ENCODE measurements around the gene SLC35F3.
"Not testable (repeated sequence)": the region's sequence is repeated elsewhere in the genome, so short reads cannot be mapped to it uniquely, and the experiment has no call there.

SLC35F3 gene

GRCh38 chr1:234148350-234148749 is 243.9 kb downstream of the SLC35F3 start:
- Histone ChIP-seq H3K27ac (ENCODE audit: low read length) (no peak overlapping the region), H3K4me3 (ENCODE audit: low read depth in 1 of 2, low read length in 2 of 2) (no peak overlapping the region), H3K36me3 (ENCODE audit: control insufficient read depth in 1 of 2, insufficient read depth in 2 of 2, low read length in 2 of 2) (no peaks in the 10 kb centered on the region), H3K9me3 (ENCODE audit: control insufficient read depth in 1 of 2, low read length in 2 of 2) (no peaks in the 10 kb centered on the region), H3K4me1 (ENCODE audit: control insufficient read depth in 1 of 2, insufficient read depth in 2 of 2, low read length in 2 of 2) (no peaks in the 10 kb centered on the region), H3K27me3 (ENCODE audit: low read depth, low read length) (no peaks in the 10 kb centered on the region)

GRCh38 chr1:234148816-234149215 is 244.3 kb downstream of the SLC35F3 start:
- Histone ChIP-seq H3K4me3 (ENCODE audit: low read depth in 1 of 2, low read length in 2 of 2) (no peak overlapping the region), H3K27ac (ENCODE audit: low read length) (no peak overlapping the region), H3K9me3 (ENCODE audit: control insufficient read depth in 1 of 2, low read length in 2 of 2) (no peaks in the 10 kb centered on the region), H3K27me3 (ENCODE audit: low read depth, low read length) (no peaks in the 10 kb centered on the region), H3K36me3 (ENCODE audit: control insufficient read depth in 1 of 2, insufficient read depth in 2 of 2, low read length in 2 of 2) (no peaks in the 10 kb centered on the region), H3K4me1 (ENCODE audit: control insufficient read depth in 1 of 2, insufficient read depth in 2 of 2, low read length in 2 of 2) (no peaks in the 10 kb centered on the region)

GRCh38 chr1:234149217-234149616 is 244.7 kb downstream of the SLC35F3 start:
- Histone ChIP-seq H3K36me3 (ENCODE audit: control insufficient read depth in 1 of 2, insufficient read depth in 2 of 2, low read length in 2 of 2) (no peaks in the 10 kb centered on the region), H3K27ac (ENCODE audit: low read length) (no peak overlapping the region), H3K4me1 (ENCODE audit: control insufficient read depth in 1 of 2, insufficient read depth in 2 of 2, low read length in 2 of 2) (no peaks in the 10 kb centered on the region), H3K27me3 (ENCODE audit: low read depth, low read length) (no peaks in the 10 kb centered on the region), H3K4me3 (ENCODE audit: low read depth in 1 of 2, low read length in 2 of 2) (no peak overlapping the region), H3K9me3 (ENCODE audit: control insufficient read depth in 1 of 2, low read length in 2 of 2) (no peaks in the 10 kb centered on the region)

- Histone ChIP-seq H3K27me3 (ENCODE audit: low read depth, low read length) (no peaks in the 10 kb centered on the region), H3K4me3 (ENCODE audit: low read depth in 1 of 2, low read length in 2 of 2) (no peak overlapping the region), H3K9me3 (ENCODE audit: control insufficient read depth in 1 of 2, low read length in 2 of 2) (no peaks in the 10 kb centered on the region), H3K27ac (ENCODE audit: low read length) (no peak overlapping the region), H3K36me3 (ENCODE audit: control insufficient read depth in 1 of 2, insufficient read depth in 2 of 2, low read length in 2 of 2) (no peaks in the 10 kb centered on the region), H3K4me1 (ENCODE audit: control insufficient read depth in 1 of 2, insufficient read depth in 2 of 2, low read length in 2 of 2) (no peaks in the 10 kb centered on the region)
Measured at GRCh38 chr1:234150892-234151291, 246.4 kb downstream of the SLC35F3 start.

GRCh38 chr1:234152344-234152743 is 247.9 kb downstream of the SLC35F3 start:
- not testable (repeated sequence) for H3K36me3 ChIP-seq (ENCODE audit: control insufficient read depth in 1 of 2, insufficient read depth in 2 of 2, low read length in 2 of 2); H3K9me3 ChIP-seq (ENCODE audit: control insufficient read depth in 1 of 2, low read length in 2 of 2); H3K27ac ChIP-seq (ENCODE audit: low read length); H3K4me1 ChIP-seq (ENCODE audit: control insufficient read depth in 1 of 2, insufficient read depth in 2 of 2, low read length in 2 of 2); H3K4me3 ChIP-seq (ENCODE audit: low read depth in 1 of 2, low read length in 2 of 2); H3K27me3 ChIP-seq (ENCODE audit: low read depth, low read length)

- no peaks in the 10 kb centered on the region for H3K27me3 ChIP-seq (ENCODE audit: low read depth, low read length)
- H3K9me3 ChIP-seq (ENCODE audit: control insufficient read depth in 1 of 2, low read length in 2 of 2): no peaks in the 10 kb centered on the region
- no peak overlapping the region for H3K4me3 ChIP-seq (ENCODE audit: low read depth in 1 of 2, low read length in 2 of 2)
- no peak overlapping the region for H3K27ac ChIP-seq (ENCODE audit: low read length)
- no peaks in the 10 kb centered on the region for H3K36me3 ChIP-seq (ENCODE audit: control insufficient read depth in 1 of 2, insufficient read depth in 2 of 2, low read length in 2 of 2)
- H3K4me1 ChIP-seq (ENCODE audit: control insufficient read depth in 1 of 2, insufficient read depth in 2 of 2, low read length in 2 of 2): no peaks in the 10 kb centered on the region
Measured at GRCh38 chr1:234154320-234155251, 250.1 kb downstream of the SLC35F3 start.

GRCh38 chr1:234162661-234163060 is 258.2 kb downstream of the SLC35F3 start:
- H3K4me1 ChIP-seq (ENCODE audit: control insufficient read depth in 1 of 2, insufficient read depth in 2 of 2, low read length in 2 of 2): no peaks in the 10 kb centered on the region
- H3K4me3 ChIP-seq (ENCODE audit: low read depth in 1 of 2, low read length in 2 of 2): no peak overlapping the region
- H3K27me3 ChIP-seq (ENCODE audit: low read depth, low read length): no peaks in the 10 kb centered on the region
- H3K9me3 ChIP-seq (ENCODE audit: control insufficient read depth in 1 of 2, low read length in 2 of 2): no peaks in the 10 kb centered on the region
- H3K27ac ChIP-seq (ENCODE audit: low read length): no peak overlapping the region
- no peaks in the 10 kb centered on the region for H3K36me3 ChIP-seq (ENCODE audit: control insufficient read depth in 1 of 2, insufficient read depth in 2 of 2, low read length in 2 of 2)

- no peaks in the 10 kb centered on the region for H3K9me3 ChIP-seq (ENCODE audit: control insufficient read depth in 1 of 2, low read length in 2 of 2)
- H3K4me3 ChIP-seq (ENCODE audit: low read depth in 1 of 2, low read length in 2 of 2): no peak overlapping the region
- H3K27me3 ChIP-seq (ENCODE audit: low read depth, low read length): no peaks in the 10 kb centered on the region
- H3K36me3 ChIP-seq (ENCODE audit: control insufficient read depth in 1 of 2, insufficient read depth in 2 of 2, low read length in 2 of 2): no peaks in the 10 kb centered on the region
- H3K27ac ChIP-seq (ENCODE audit: low read length): no peak overlapping the region
- no peaks in the 10 kb centered on the region for H3K4me1 ChIP-seq (ENCODE audit: control insufficient read depth in 1 of 2, insufficient read depth in 2 of 2, low read length in 2 of 2)
Measured at GRCh38 chr1:234163267-234163919, 258.9 kb downstream of the SLC35F3 start.

- Histone ChIP-seq H3K4me1 (ENCODE audit: control insufficient read depth in 1 of 2, insufficient read depth in 2 of 2, low read length in 2 of 2) (no peaks in the 10 kb centered on the region), H3K27ac (ENCODE audit: low read length) (no peak overlapping the region)
Measured at GRCh38 chr1:234164098-234164709, 259.7 kb downstream of the SLC35F3 start.

GRCh38 chr1:234168061-234168724 is 263.7 kb downstream of the SLC35F3 start:
- no peaks in the 10 kb centered on the region for H3K36me3 ChIP-seq (ENCODE audit: control insufficient read depth in 1 of 2, insufficient read depth in 2 of 2, low read length in 2 of 2)
- no peaks in the 10 kb centered on the region for H3K4me1 ChIP-seq (ENCODE audit: control insufficient read depth in 1 of 2, insufficient read depth in 2 of 2, low read length in 2 of 2)
- H3K27ac ChIP-seq (ENCODE audit: low read length): no peak overlapping the region
- H3K4me3 ChIP-seq (ENCODE audit: low read depth in 1 of 2, low read length in 2 of 2): no peak overlapping the region
- no peaks in the 10 kb centered on the region for H3K27me3 ChIP-seq (ENCODE audit: low read depth, low read length)
- no peaks in the 10 kb centered on the region for H3K9me3 ChIP-seq (ENCODE audit: control insufficient read depth in 1 of 2, low read length in 2 of 2)

More at GRCh38 chr1:234164098-234164709, 259.7 kb downstream of the SLC35F3 start:
- H3K36me3 ChIP-seq (ENCODE audit: control insufficient read depth in 1 of 2, insufficient read depth in 2 of 2, low read length in 2 of 2): no peaks in the 10 kb centered on the region
- no peaks in the 10 kb centered on the region for H3K9me3 ChIP-seq (ENCODE audit: control insufficient read depth in 1 of 2, low read length in 2 of 2)
- no peaks in the 10 kb centered on the region for H3K27me3 ChIP-seq (ENCODE audit: low read depth, low read length)
- H3K4me3 ChIP-seq (ENCODE audit: low read depth in 1 of 2, low read length in 2 of 2): no peak overlapping the region
